SK-N-SH (cell line): Measurements from ENCODE around the gene TOGARAM2. TPM values are rescaled to one million over a fixed set of nuclear protein-coding genes. Genes with fewer than 3 reads are reported as not detected.

Experiments
- CTCF ChIA-PET: fragments of 300-600, 350-600 bp; formaldehyde crosslinking; extraction: SDS; loops from one replicate; lab custom pipeline; 2021; lab: Yijun Ruan, JAX
- POLR2A ChIA-PET: fragments of 350-600 bp; sonication (Branson Sonifier 250); formaldehyde crosslinking; extraction: SDS; loops from one replicate; lab custom pipeline; 2020; ENCODE audit warnings: antibody characterized with exemption, inconsistent platforms; lab: Yijun Ruan, JAX
- DNase-seq: peaks from one replicate; pipeline ENCODE4 v3.0.0; 2012
- H2AFZ ChIP-seq: fragments of 200-600 bp; sonication (generic); 2 replicates; pipeline ENCODE4 v1.8.1; 2016; ENCODE audit warnings: antibody characterized with exemption, mild to moderate bottlenecking, low read depth
- H3F3A ChIP-seq: fragments of 200-600 bp; sonication (generic); replicated peaks from 2 replicates; pipeline ENCODE3; 2016; ENCODE audit warnings: antibody characterized with exemption, mild to moderate bottlenecking; ENCODE audit not compliant: insufficient read depth
- H3K27ac ChIP-seq, 2 experiments: fragments of 200-500 bp in 1 of 2; fragments of 200-600 bp in 1 of 2; sonication (Bioruptor generic) in 1 of 2; sonication (generic), shearing (Covaris generic) in 1 of 2; 2 replicates each; pipeline versions ENCODE4 v1.5.1 to v1.6.1; 2014 to 2016; ENCODE audit warnings: low read depth in 2 of 2, inconsistent platforms in 1 of 2, low read length in 1 of 2, mild to moderate bottlenecking in 1 of 2, mixed read lengths in 1 of 2
- H3K27me3 ChIP-seq: fragments of 200-600 bp; sonication (generic), shearing (Covaris generic); 2 replicates; pipeline ENCODE4 v1.6.1; 2016; ENCODE audit warnings: mixed run types; ENCODE audit not compliant: insufficient read depth
- H3K36me3 ChIP-seq, 2 experiments: fragments of 200-500 bp in 1 of 2; fragments of 200-600 bp in 1 of 2; sonication (Bioruptor generic) in 1 of 2; sonication (generic) in 1 of 2; replicated peaks in 1 of 2; 2 replicates each; pipeline versions ENCODE3 to v1.5.1; 2014 to 2016; ENCODE audit warnings: low read length in 1 of 2, mild to moderate bottlenecking in 1 of 2; ENCODE audit not compliant: insufficient read depth in 2 of 2, control insufficient read depth in 1 of 2
- H3K4me1 ChIP-seq, 2 experiments: fragments of 200-500 bp in 1 of 2; fragments of 200-600 bp in 1 of 2; sonication (Bioruptor generic) in 1 of 2; sonication (generic), shearing (Covaris generic) in 1 of 2; 2 replicates each; pipeline versions ENCODE4 v1.5.1 to v1.6.1; 2014 to 2016; ENCODE audit warnings: low read depth in 1 of 2, low read length in 1 of 2, mixed run types in 1 of 2; ENCODE audit not compliant: insufficient read depth in 2 of 2, control insufficient read depth in 1 of 2
- H3K4me2 ChIP-seq: fragments of 200-600 bp; sonication (generic), shearing (Covaris generic); 2 replicates; pipeline ENCODE4 v1.6.1; 2017; ENCODE audit warnings: mixed run types
- H3K4me3 ChIP-seq, 2 experiments: fragments of 200-500 bp in 1 of 2; fragments of 200-600 bp in 1 of 2; sonication (Bioruptor generic) in 1 of 2; sonication (generic), shearing (Covaris generic) in 1 of 2; 2 replicates each; pipeline versions ENCODE4 v1.5.1 to v1.8.1; 2014 to 2016; ENCODE audit warnings: low read depth in 2 of 2, inconsistent platforms in 1 of 2, low read length in 1 of 2, mild to moderate bottlenecking in 1 of 2, mixed read lengths in 1 of 2, moderate library complexity in 1 of 2
- H3K79me2 ChIP-seq: fragments of 200-600 bp; sonication (generic); 2 replicates; pipeline ENCODE4 v1.8.1; 2017; ENCODE audit warnings: mild to moderate bottlenecking; ENCODE audit not compliant: insufficient read depth
- H3K9ac ChIP-seq: fragments of 200-600 bp; sonication (generic); 2 replicates; pipeline ENCODE4 v1.6.1; 2017; ENCODE audit warnings: mixed run types
- H3K9me2 ChIP-seq: fragments of 200-600 bp; sonication (generic); 2 replicates; pipeline ENCODE4 v1.6.1; 2017; ENCODE audit warnings: mixed run types
- H3K9me3 ChIP-seq: fragments of 200-600 bp; sonication (generic); 2 replicates; pipeline ENCODE4 v1.6.1; 2017; ENCODE audit warnings: mixed run types, mild to moderate bottlenecking, moderate library complexity
- H4K20me1 ChIP-seq: fragments of 200-600 bp; sonication (generic); 2 replicates; pipeline ENCODE4 v1.6.1; 2017; ENCODE audit warnings: mild to moderate bottlenecking, mixed run types; ENCODE audit not compliant: insufficient read depth
- EZH2phosphoT487 ChIP-seq: fragments of 200-600 bp; sonication (generic); IDR thresholded peaks from 2 replicates; pipeline ENCODE4 v1.6.1; 2017; ENCODE audit warnings: low read depth, mixed run types, mild to moderate bottlenecking, antibody characterized with exemption, moderate library complexity, borderline replicate concordance
- FOSL2 ChIP-seq: IDR thresholded peaks from 2 replicates; pipeline ENCODE4 v1.4.0; 2012; ENCODE audit warnings: low read depth, mild to moderate bottlenecking, moderate library complexity, borderline replicate concordance
- GATA2 ChIP-seq: sonication (generic); formaldehyde crosslinking; IDR thresholded peaks from 2 replicates; pipeline ENCODE4 v1.5.0; 2020; ENCODE audit warnings: mild to moderate bottlenecking, missing genetic modification reagents
- IRF3 ChIP-seq: fragments of 150-350 bp; IDR thresholded peaks from 2 replicates; pipeline ENCODE4 v1.6.1; 2016; ENCODE audit warnings: mild to moderate bottlenecking, low read depth, low read length
- JUND ChIP-seq: IDR thresholded peaks from 2 replicates; pipeline ENCODE4 v1.4.0; 2012
- MXI1 ChIP-seq: IDR thresholded peaks from 2 replicates; pipeline ENCODE4 v1.6.1; 2012; ENCODE audit warnings: mild to moderate bottlenecking, low read depth, low read length, improper control_type of control experiment
- NFIC ChIP-seq: IDR thresholded peaks from 2 replicates; pipeline ENCODE4 v1.4.0; 2012; ENCODE audit warnings: borderline replicate concordance
- NRF1 ChIP-seq: IDR thresholded peaks from 2 replicates; pipeline ENCODE4 v1.6.1; 2012; ENCODE audit warnings: low read depth, mild to moderate bottlenecking, low read length
- POLR2AphosphoS5 ChIP-seq: IDR thresholded peaks from 2 replicates; pipeline ENCODE4 v1.6.1; 2012; ENCODE audit warnings: low read depth, low read length
- RAD21 ChIP-seq: IDR thresholded peaks from 2 replicates; pipeline ENCODE4 v1.6.1; 2012; ENCODE audit warnings: mild to moderate bottlenecking, low read length
- RCOR1 ChIP-seq: fragments of 150-350 bp; IDR thresholded peaks from 2 replicates; pipeline ENCODE4 v1.6.1; 2017; ENCODE audit warnings: antibody characterized with exemption, low read length
- RFX5 ChIP-seq: IDR thresholded peaks from 2 replicates; pipeline ENCODE4 v1.6.1; 2012; ENCODE audit warnings: mild to moderate bottlenecking, improper control_type of control experiment, low read length
- RXRA ChIP-seq: IDR thresholded peaks from 2 replicates; pipeline ENCODE4 v1.4.0; 2012; ENCODE audit warnings: low read depth, mild to moderate bottlenecking, borderline replicate concordance
- SIN3A ChIP-seq: IDR thresholded peaks from 2 replicates; pipeline ENCODE4 v1.6.1; 2012; ENCODE audit warnings: low read depth, mild to moderate bottlenecking, low read length, moderate library complexity, borderline replicate concordance
- TCF12 ChIP-seq: IDR thresholded peaks from 2 replicates; pipeline ENCODE4 v1.4.0; 2012
- TEAD4 ChIP-seq: IDR thresholded peaks from 2 replicates; pipeline ENCODE4 v1.4.0; 2012; ENCODE audit warnings: mild to moderate bottlenecking, borderline replicate concordance; ENCODE audit not compliant: insufficient read depth
- YY1 ChIP-seq: IDR thresholded peaks from 2 replicates; pipeline ENCODE4 v1.4.0; 2012; ENCODE audit warnings: low read depth, mild to moderate bottlenecking
- ZBTB33 ChIP-seq: IDR thresholded peaks from 2 replicates; pipeline ENCODE4 v1.4.0; 2012; ENCODE audit warnings: low read depth, borderline replicate concordance
- WGBS: methylation state at CpG from one replicate; pipeline ENCODE4 v1.1.6; 2017; ENCODE audit warnings: low lambda C conversion rate; 5-methylcytosine and 5-hydroxymethylcytosine counted together
- polyA plus RNA-seq, 3 experiments: library from polyadenylated mRNA; depleted of rRNA; stranded (reverse); fragments of >200 nt; gene quantifications; 2 replicates each; pipeline ENCODE4 v1.2.3, GENCODE V29; 2012
- TF ChIP-seq, protein P1 (sequence below): fragments of 200-600 bp; sonication (generic); IDR thresholded peaks from 2 replicates; pipeline ENCODE4 v1.6.1; 2017; ENCODE audit warnings: antibody characterized with exemption, mild to moderate bottlenecking, moderate library complexity
- TF ChIP-seq, protein P2 (sequence below): IDR thresholded peaks from 2 replicates; pipeline ENCODE4 v1.4.0; 2012; ENCODE audit warnings: low read depth
- TF ChIP-seq, protein P3 (sequence below): fragments of 150-350 bp; IDR thresholded peaks from 2 replicates; pipeline ENCODE4 v1.6.1; 2017; ENCODE audit warnings: antibody characterized with exemption, low read length, low read depth, borderline replicate concordance

Gene TOGARAM2
- polyA plus RNA-seq, 1 of the 3 experiments (the other 2 are of a cell fraction), result 0.69 TPM

DNA sequence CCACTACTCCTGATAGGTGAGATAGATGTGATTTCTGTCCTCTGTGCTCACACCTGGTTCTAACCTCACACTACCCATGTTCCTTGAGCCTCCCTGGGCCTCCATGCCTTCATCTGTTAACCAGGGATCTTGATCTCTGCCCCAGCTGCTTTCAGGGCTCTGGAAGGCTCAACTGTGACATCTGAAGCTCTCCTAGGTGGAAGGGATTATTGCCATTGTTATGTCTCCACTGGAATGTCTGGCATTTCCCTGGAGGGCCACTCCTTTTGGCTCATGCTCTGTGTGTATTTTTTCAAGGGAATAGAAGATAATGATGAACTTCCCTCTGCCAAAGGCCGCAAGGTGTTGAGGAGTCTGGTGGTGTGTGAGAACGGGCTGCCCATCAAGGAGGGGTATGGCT is 52.1 kb downstream of the TOGARAM2 start:
- Histone ChIP-seq H3K79me2 (no peaks in the 10 kb centered on the region), H3K9me3 (no peaks in the 10 kb centered on the region), H3K9me2 (no peaks in the 10 kb centered on the region), H2AFZ (no peak overlapping the region), H3K27me3 (no peaks in the 10 kb centered on the region), H3K4me1 (no peaks in the 10 kb centered on the region), H4K20me1 (no peaks in the 10 kb centered on the region), H3K36me3 (no peaks in the 10 kb centered on the region), H3K4me2 (no peak overlapping the region), H3F3A (no peaks in the 10 kb centered on the region), H3K27ac (no peak overlapping the region), H3K9ac (no peak overlapping the region), H3K4me3 (no peak overlapping the region)
- 53% methylated on average over 2 of the region's 2 CpGs for WGBS
- DNase-seq, result no peak
- TF ChIP-seq RAD21, result no peak
- no peak for TF ChIP-seq EZH2phosphoT487
- TF ChIP-seq NFIC, result no peak
- TF ChIP-seq MXI1, result no peak
- TF ChIP-seq TCF12, result no peak
- TF ChIP-seq FOSL2, result no peak
- no peak for TF ChIP-seq YY1
- TF ChIP-seq JUND, result no peak
- TF ChIP-seq IRF3, result no peak
- TF ChIP-seq POLR2AphosphoS5, result no peak
- no peak for TF ChIP-seq GATA2 (CRISPR knock-in tag)
- TF ChIP-seq RCOR1, result no peak
- TF ChIP-seq ZBTB33, result no peak
- ChIA-PET CTCF (interaction anchor here (0.5 kb wide), 1 partner anchor 168 kb away, joined by 3 read pairs; no protein-coding TSS in a partner anchor), POLR2A (no interaction called here)

GRCh38 chr2:29033656-29034055 is 52.6 kb downstream of the TOGARAM2 start:
- Histone ChIP-seq H3K9ac (no peak overlapping the region), H2AFZ (no peak overlapping the region), H3K27me3 (no peaks in the 10 kb centered on the region), H3K4me1 (peaks cover 0 to under 1% of the 10 kb centered on the region in 2 experiments; a peak in 1 of 4 replicates), H3K36me3 (no peaks in the 10 kb centered on the region), H3K79me2 (no peaks in the 10 kb centered on the region), H3K4me2 (no peak overlapping the region), H3K9me2 (no peaks in the 10 kb centered on the region), H3K27ac (no peak overlapping the region), H4K20me1 (no peaks in the 10 kb centered on the region), H3K9me3 (no peaks in the 10 kb centered on the region), H3K4me3 (no peak overlapping the region), H3F3A (no peaks in the 10 kb centered on the region)
- 69% methylated on average over 6 of the region's 6 CpGs for WGBS
- no peak for DNase-seq
- CTCF ChIA-PET, result interaction anchor here (0.5 to 0.9 kb wide), 2 partner anchors 7 to 167 kb away, joined by 3 read pairs; no protein-coding TSS in a partner anchor
- POLR2A ChIA-PET, result no interaction called here
- TF ChIP-seq RXRA (no peak), NRF1 (no peak), ZBTB33 (no peak), SIN3A (no peak), YY1 (no peak), TEAD4 (no peak), RFX5 (no peak), EZH2phosphoT487 (no peak), FOSL2 (no peak)
- TF ChIP-seq, protein P1, sequence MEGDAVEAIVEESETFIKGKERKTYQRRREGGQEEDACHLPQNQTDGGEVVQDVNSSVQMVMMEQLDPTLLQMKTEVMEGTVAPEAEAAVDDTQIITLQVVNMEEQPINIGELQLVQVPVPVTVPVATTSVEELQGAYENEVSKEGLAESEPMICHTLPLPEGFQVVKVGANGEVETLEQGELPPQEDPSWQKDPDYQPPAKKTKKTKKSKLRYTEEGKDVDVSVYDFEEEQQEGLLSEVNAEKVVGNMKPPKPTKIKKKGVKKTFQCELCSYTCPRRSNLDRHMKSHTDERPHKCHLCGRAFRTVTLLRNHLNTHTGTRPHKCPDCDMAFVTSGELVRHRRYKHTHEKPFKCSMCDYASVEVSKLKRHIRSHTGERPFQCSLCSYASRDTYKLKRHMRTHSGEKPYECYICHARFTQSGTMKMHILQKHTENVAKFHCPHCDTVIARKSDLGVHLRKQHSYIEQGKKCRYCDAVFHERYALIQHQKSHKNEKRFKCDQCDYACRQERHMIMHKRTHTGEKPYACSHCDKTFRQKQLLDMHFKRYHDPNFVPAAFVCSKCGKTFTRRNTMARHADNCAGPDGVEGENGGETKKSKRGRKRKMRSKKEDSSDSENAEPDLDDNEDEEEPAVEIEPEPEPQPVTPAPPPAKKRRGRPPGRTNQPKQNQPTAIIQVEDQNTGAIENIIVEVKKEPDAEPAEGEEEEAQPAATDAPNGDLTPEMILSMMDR, result no peak
- TF ChIP-seq, protein P2, sequence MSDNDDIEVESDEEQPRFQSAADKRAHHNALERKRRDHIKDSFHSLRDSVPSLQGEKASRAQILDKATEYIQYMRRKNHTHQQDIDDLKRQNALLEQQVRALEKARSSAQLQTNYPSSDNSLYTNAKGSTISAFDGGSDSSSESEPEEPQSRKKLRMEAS, result no peak
- TF ChIP-seq, protein P3, sequence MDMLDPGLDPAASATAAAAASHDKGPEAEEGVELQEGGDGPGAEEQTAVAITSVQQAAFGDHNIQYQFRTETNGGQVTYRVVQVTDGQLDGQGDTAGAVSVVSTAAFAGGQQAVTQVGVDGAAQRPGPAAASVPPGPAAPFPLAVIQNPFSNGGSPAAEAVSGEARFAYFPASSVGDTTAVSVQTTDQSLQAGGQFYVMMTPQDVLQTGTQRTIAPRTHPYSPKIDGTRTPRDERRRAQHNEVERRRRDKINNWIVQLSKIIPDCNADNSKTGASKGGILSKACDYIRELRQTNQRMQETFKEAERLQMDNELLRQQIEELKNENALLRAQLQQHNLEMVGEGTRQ, result no peak
